Hepatocyte (in vitro differentiated cells): Measurements from ENCODE around the gene SMIM41. TPM values are rescaled to one million over a fixed set of nuclear protein-coding genes. Genes with fewer than 3 reads are reported as not detected.

ENCODE experiments used
- DNase-seq: peaks from one replicate; pipeline ENCODE4 v3.0.0-alpha.2; 2016; ENCODE audit warnings: low spot score
- H2AFZ ChIP-seq: fragments of 200-600 bp; sonication (generic); 2 replicates; pipeline ENCODE4 v1.6.0; 2016; ENCODE audit warnings: antibody characterized with exemption, mild to moderate bottlenecking
- H3K27ac ChIP-seq: fragments of 200-600 bp; sonication (generic); 2 replicates; pipeline ENCODE4 v1.5.1; 2016; ENCODE audit warnings: mild to moderate bottlenecking
- H3K27me3 ChIP-seq: fragments of 200-600 bp; sonication (generic); 2 replicates; pipeline ENCODE4 v1.6.1; 2016
- H3K36me3 ChIP-seq: fragments of 200-600 bp; sonication (generic); replicated peaks from 2 replicates; pipeline ENCODE4 v1.5.1; 2016; ENCODE audit warnings: low read depth; ENCODE audit not compliant: insufficient read depth
- H3K4me1 ChIP-seq: fragments of 200-600 bp; sonication (generic); 2 replicates; pipeline ENCODE4 v1.5.1; 2016; ENCODE audit warnings: mild to moderate bottlenecking, moderate library complexity; ENCODE audit not compliant: insufficient read depth
- H3K4me2 ChIP-seq: fragments of 200-600 bp; sonication (generic); 2 replicates; pipeline ENCODE4 v1.6.0; 2016
- H3K4me3 ChIP-seq: fragments of 200-600 bp; sonication (generic); 2 replicates; pipeline ENCODE4 v1.5.1; 2016; ENCODE audit warnings: mild to moderate bottlenecking
- H3K79me2 ChIP-seq: fragments of 200-600 bp; sonication (generic); 2 replicates; pipeline ENCODE4 v1.6.0; 2017; ENCODE audit warnings: mild to moderate bottlenecking
- H3K9me2 ChIP-seq: fragments of 200-600 bp; sonication (generic); replicated peaks from 2 replicates; pipeline ENCODE4 v1.6.0; 2017; ENCODE audit warnings: mild to moderate bottlenecking; ENCODE audit not compliant: insufficient read depth
- H3K9me3 ChIP-seq: fragments of 200-600 bp; sonication (generic); 2 replicates; pipeline ENCODE4 v1.5.1; 2016; ENCODE audit warnings: low read depth, mild to moderate bottlenecking
- H4K20me1 ChIP-seq: fragments of 200-600 bp; sonication (generic); 2 replicates; pipeline ENCODE4 v1.6.0; 2016; ENCODE audit warnings: mild to moderate bottlenecking; ENCODE audit not compliant: insufficient read depth, poor library complexity, severe bottlenecking
- CTCF ChIP-seq: fragments of 200-600 bp; sonication (generic); IDR thresholded peaks from 2 replicates; pipeline ENCODE4 v1.5.1; 2016; ENCODE audit warnings: antibody characterized with exemption, mild to moderate bottlenecking; ENCODE audit not compliant: poor library complexity
- EZH2 ChIP-seq: fragments of 200-600 bp; sonication (generic); IDR thresholded peaks from 2 replicates; pipeline ENCODE4 v1.6.1; 2016; ENCODE audit warnings: antibody characterized with exemption, mild to moderate bottlenecking, borderline replicate concordance
- EZH2phosphoT487 ChIP-seq: fragments of 200-600 bp; sonication (generic); IDR thresholded peaks from one replicate; pipeline ENCODE4 v1.6.1; 2018; ENCODE audit warnings: antibody characterized with exemption, mild to moderate bottlenecking, low read depth, moderate library complexity; ENCODE audit not compliant: unreplicated experiment, severe bottlenecking
- WGBS: methylation state at CpG from one replicate; pipeline ENCODE4 v1.1.6; 2016; ENCODE audit warnings: low lambda C conversion rate; ENCODE audit errors: missing lambda C conversion rate; 5-methylcytosine and 5-hydroxymethylcytosine counted together
- polyA plus RNA-seq: library from polyadenylated mRNA; unstranded; fragments of >200 nt; fragmentation: Nextera tagmentation; extraction: Ambion mirVana; gene quantifications from 2 replicates; pipeline ENCODE4 v1.2.1, GENCODE V29; 2016
- total RNA-seq: library from RNA; depleted of rRNA; stranded (reverse); fragments of >200 nt; gene quantifications from 2 replicates; pipeline ENCODE4 v1.2.3, GENCODE V29; 2014

SMIM41 gene
- total and polyA plus RNA-seq, 2 experiments from 2014 or later: not detected

DNA sequence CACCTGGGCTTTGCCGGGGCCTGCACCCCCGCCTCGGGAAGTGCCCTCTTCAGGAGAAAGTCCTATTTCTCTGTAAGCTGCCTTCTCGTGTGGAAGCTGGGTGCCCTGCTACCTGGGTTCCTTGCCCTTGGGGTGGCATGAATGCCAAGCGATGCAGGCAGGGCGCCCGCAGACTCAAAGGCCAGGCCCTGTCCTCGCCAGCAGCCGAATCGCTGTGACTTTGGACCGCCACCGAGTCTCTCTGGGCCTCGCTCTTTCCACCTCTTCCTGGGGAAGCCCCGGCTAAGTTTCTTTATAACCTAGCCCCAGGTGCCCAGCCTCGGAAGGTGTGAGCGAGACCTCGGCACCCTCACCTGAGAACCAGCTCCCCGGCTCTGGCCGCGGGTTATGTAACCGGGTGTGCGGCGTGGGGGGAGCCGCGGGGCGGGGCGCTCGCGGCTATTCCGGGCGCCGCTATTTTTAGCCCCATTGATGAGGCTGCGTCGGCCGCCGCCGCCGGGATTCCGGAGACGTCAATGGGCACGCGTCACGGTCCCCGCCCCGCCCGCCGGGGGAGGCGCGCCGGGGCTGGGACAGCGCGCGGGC is 42.8 kb upstream of the SMIM41 start:
- peak; percentile 95 for DNase-seq
- Histone ChIP-seq H3K9me3 (no peaks in the 10 kb centered on the region), H3K4me2 (peak overlapping the region; percentile 75), H3K9me2 (no peaks in the 10 kb centered on the region), H3K27me3 (peaks cover 4% of the 10 kb centered on the region), H3K79me2 (peaks cover 10% of the 10 kb centered on the region), H3K4me3 (no peak overlapping the region), H2AFZ (no peak overlapping the region), H4K20me1 (peaks cover 2% of the 10 kb centered on the region), H3K36me3 (no peaks in the 10 kb centered on the region), H3K27ac (peak overlapping the region; percentile 85), H3K4me1 (peaks cover 10% of the 10 kb centered on the region)
- 17% methylated on average over 39 of the region's 53 CpGs for WGBS
- TF ChIP-seq CTCF: no peak
- TF ChIP-seq EZH2phosphoT487: no peak
- no peak for TF ChIP-seq EZH2

DNA sequence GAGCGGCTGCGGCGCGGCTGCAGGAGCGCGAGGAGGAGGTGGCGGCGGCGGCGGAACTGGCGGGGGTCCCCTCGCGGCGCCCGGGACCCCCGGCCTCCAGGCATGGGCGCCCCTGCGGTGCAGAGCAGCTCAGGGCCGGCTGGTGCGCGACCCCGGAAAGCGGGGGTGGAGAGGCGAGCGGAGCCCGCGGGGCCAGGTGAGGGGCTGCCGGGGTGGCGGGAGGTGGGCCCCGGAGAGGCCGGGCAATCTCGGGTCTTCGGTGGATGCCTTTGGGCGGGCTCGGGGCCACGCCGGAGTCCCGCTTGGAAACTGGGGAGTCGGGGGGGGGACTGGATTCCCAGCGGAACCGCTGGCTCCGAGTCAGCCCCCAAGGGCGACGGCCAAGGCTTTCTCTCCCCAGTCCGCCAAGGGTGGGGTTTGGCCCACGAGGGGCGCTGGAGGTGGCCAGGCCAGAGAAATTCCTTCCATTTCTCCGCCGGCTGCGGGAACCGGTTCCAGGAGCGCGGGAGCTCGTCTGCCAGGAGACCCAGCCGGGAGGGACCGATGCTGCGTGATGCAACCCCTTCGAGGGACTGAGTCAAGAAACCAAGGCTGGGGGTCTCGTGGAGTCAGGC is 42.1 kb upstream of the SMIM41 start:
- H3K4me3 ChIP-seq: peak overlapping the region; percentile 79
- TF ChIP-seq CTCF (peak; percentile 17), EZH2phosphoT487 (no peak), EZH2 (no peak)
- no peaks in the 10 kb centered on the region for H3K9me2 ChIP-seq
- 1% methylated on average over 29 of the region's 59 CpGs for whole genome bisulfite sequencing
- H3K27ac ChIP-seq: peak overlapping the region; percentile 66
- H2AFZ ChIP-seq: peak overlapping the region; percentile 5
- peaks cover 2% of the 10 kb centered on the region for H4K20me1 ChIP-seq
- peaks cover 4% of the 10 kb centered on the region for H3K27me3 ChIP-seq
- peak overlapping the region; percentile 88 for H3K4me2 ChIP-seq
- peak; percentile 77 for DNase-seq
- H3K4me1 ChIP-seq: peaks cover 6% of the 10 kb centered on the region
- no peaks in the 10 kb centered on the region for H3K9me3 ChIP-seq
- H3K79me2 ChIP-seq: peaks cover 10% of the 10 kb centered on the region
- H3K36me3 ChIP-seq: no peaks in the 10 kb centered on the region

GRCh38 chr12:52038447-52038846 is 41.1 kb upstream of the SMIM41 start:
- Histone ChIP-seq H2AFZ (no peak overlapping the region), H3K4me2 (peak overlapping the region; percentile 88), H3K36me3 (no peaks in the 10 kb centered on the region), H3K9me2 (no peaks in the 10 kb centered on the region), H3K27ac (no peak overlapping the region), H3K4me3 (no peak overlapping the region), H3K79me2 (peaks cover 10% of the 10 kb centered on the region), H4K20me1 (peaks cover 2% of the 10 kb centered on the region), H3K4me1 (peaks cover 3% of the 10 kb centered on the region), H3K27me3 (peaks cover 4% of the 10 kb centered on the region), H3K9me3 (no peaks in the 10 kb centered on the region)
- 91% methylated on average over 6 of the region's 6 CpGs for WGBS
- TF ChIP-seq EZH2phosphoT487: no peak
- TF ChIP-seq EZH2: no peak
- TF ChIP-seq CTCF: no peak
- DNase-seq: no peak
